ENCODE results near the gene TULP4. TPM values are rescaled to one million over a fixed set of nuclear protein-coding genes. Genes with fewer than 3 reads are reported as not detected.

The TULP4 gene
- total and polyA plus RNA-seq, 2 of the 8 experiments (the other 6 are each of a cell fraction or from before 2014, with no cell fraction given), result 7.7 to 51.6 TPM

GRCh38 chr6:158531566-158531965, 219.3 kb downstream of the TULP4 start:
- H4K20me1 ChIP-seq (replicated peaks in 1 of 2; ENCODE audit: control insufficient read depth in 1 of 2, insufficient read depth in 2 of 2, low read length in 2 of 2), result no peaks in the 10 kb centered on the region
- POLR2A ChIA-PET (ENCODE audit: partially characterized antibody), result no interaction called here
- no peaks in the 10 kb centered on the region; a peak in 1 of 4 replicates for H3K9me3 ChIP-seq (ENCODE audit: insufficient read depth in 2 of 2, low read depth in 1 of 2, low read length in 1 of 2)
- no peak overlapping the region for H2BK20ac ChIP-seq (ENCODE audit: low read length)
- CTCF ChIA-PET (ENCODE audit: partially characterized antibody), result interaction anchor here (1.8 kb wide), 1 partner anchor 12 kb away, joined by 7 read pairs; no protein-coding TSS in a partner anchor
- H4K91ac ChIP-seq (replicated peaks; ENCODE audit: insufficient read length, low read length), result no peak overlapping the region
- H2AK5ac ChIP-seq (ENCODE audit: low read depth, low read length), result no peak overlapping the region
- no peak overlapping the region for H2BK120ac ChIP-seq (replicated peaks; ENCODE audit: low read depth, low read length)
- no peak overlapping the region for H3K18ac ChIP-seq (ENCODE audit: extremely low read depth, low read length)
- no peaks in the 10 kb centered on the region for H3K23me2 ChIP-seq (ENCODE audit: low read depth, low read length)
- H3K4me3 ChIP-seq (ENCODE audit: extremely low read depth in 1 of 4, insufficient read depth in 2 of 4, low read depth in 3 of 4, low read length in 4 of 4), result no peak overlapping the region
- no peak overlapping the region for H2BK5ac ChIP-seq (ENCODE audit: low read depth, low read length)
- no peaks in the 10 kb centered on the region; a peak in 2 of 7 replicates for H3K27me3 ChIP-seq (replicated peaks in 1 of 4; ENCODE audit: control insufficient read depth in 3 of 4, extremely low read depth in 1 of 4, insufficient read depth in 3 of 4, low read length in 3 of 4)
- peaks cover 0 to 3% (median 0%) of the 10 kb centered on the region in 4 experiments; a peak in 1 of 7 replicates for H3K4me1 ChIP-seq (replicated peaks in 1 of 4; ENCODE audit: control insufficient read depth in 3 of 4, insufficient read depth in 4 of 4, low read length in 3 of 4)
- H3K27ac ChIP-seq (ENCODE audit: low read depth, low read length), result no peak overlapping the region
- TF ChIP-seq HDAC2 (IDR thresholded peaks at IDR 0.05; ENCODE audit: borderline replicate concordance in 1 of 2, low read depth in 2 of 2, low read length in 2 of 2) (no peak), SP2 (IDR thresholded peaks at IDR 0.05; ENCODE audit: low read length) (no peak)
- 94% methylated on average over 4 of the region's 4 CpGs; no CpG with 5 or more reads in 1 of the 2 experiments for WGBS, 2 experiments (ENCODE audit: extremely low coverage in 1 of 2, insufficient coverage in 1 of 2, insufficient read length in 1 of 2, insufficient replicate concordance in 2 of 2, low coverage in 1 of 2, low lambda C conversion rate in 2 of 2, missing lambda C conversion rate in 1 of 2)
- H3K23ac ChIP-seq (ENCODE audit: insufficient read length), result no peak overlapping the region
- H3K36me3 ChIP-seq (ENCODE audit: control insufficient read depth in 2 of 4, insufficient read depth in 4 of 4, low read length in 3 of 4), result no peaks in the 10 kb centered on the region
- FAIRE-seq (no peak), DNase-seq (ENCODE audit: low read depth in 1 of 2, low spot score in 2 of 2) (no peak)
- no peak overlapping the region for H4K8ac ChIP-seq (ENCODE audit: extremely low read depth, insufficient read depth, low read length)
- no peak overlapping the region for H3K9ac ChIP-seq (replicated peaks in 1 of 4; ENCODE audit: extremely low read depth in 1 of 4, low read depth in 3 of 4, low read length in 3 of 4)
- no peak overlapping the region for H2AFZ ChIP-seq (ENCODE audit: low read length)
- no peak overlapping the region for H3K4me2 ChIP-seq (ENCODE audit: insufficient read depth in 1 of 2, low read depth in 2 of 2, low read length in 2 of 2)
- no peak overlapping the region for H2BK12ac ChIP-seq (ENCODE audit: low read depth, low read length)
- no peak overlapping the region for H4K5ac ChIP-seq (ENCODE audit: insufficient read length, low read depth, low read length)
- H3K4ac ChIP-seq (replicated peaks; ENCODE audit: insufficient read length, low read depth, low read length), result no peak overlapping the region
- H3K56ac ChIP-seq (replicated peaks; ENCODE audit: insufficient read length, low read depth, low read length), result no peak overlapping the region
- no peaks in the 10 kb centered on the region for H3K79me1 ChIP-seq (ENCODE audit: low read depth, low read length)
- no peak overlapping the region for H2BK15ac ChIP-seq (ENCODE audit: low read length)
- no peaks in the 10 kb centered on the region for H3K79me2 ChIP-seq (ENCODE audit: control insufficient read depth in 1 of 2, insufficient read depth in 2 of 2, low read length in 2 of 2)
- H3K14ac ChIP-seq (ENCODE audit: insufficient read length), result no peak overlapping the region
